HepG2 (cell line): ENCODE results near the gene CLCA1.

Experiments
- MTF1 ChIP-seq: sonication (generic); formaldehyde crosslinking; IDR thresholded peaks from 2 replicates; pipeline ENCODE4 v1.5.0; 2020; ENCODE audit warnings: missing genetic modification reagents
- SKI ChIP-seq: fragments of 450-650 bp; IDR thresholded peaks from one replicate; pipeline ENCODE4 v1.6.1; 2018; ENCODE audit warnings: mild to moderate bottlenecking; ENCODE audit not compliant: partially characterized antibody
- TAF15 ChIP-seq: fragments of 200-400 bp; formaldehyde crosslinking; IDR thresholded peaks from one replicate; pipeline ENCODE4 v1.6.1; 2018; ENCODE audit warnings: mild to moderate bottlenecking, low read depth, low read length; ENCODE audit not compliant: poor library complexity, severe bottlenecking
- TF ChIP-seq, protein P1 (sequence below): sonication (generic); formaldehyde crosslinking; IDR thresholded peaks from 2 replicates; pipeline ENCODE4 v1.5.0; 2020; ENCODE audit warnings: mild to moderate bottlenecking, missing genetic modification reagents, moderate library complexity
- TF ChIP-seq, protein P2 (sequence below): sonication (generic); formaldehyde crosslinking; IDR thresholded peaks from 2 replicates; pipeline ENCODE4 v1.4.0; 2020; ENCODE audit warnings: mild to moderate bottlenecking, missing genetic modification reagents

DNA sequence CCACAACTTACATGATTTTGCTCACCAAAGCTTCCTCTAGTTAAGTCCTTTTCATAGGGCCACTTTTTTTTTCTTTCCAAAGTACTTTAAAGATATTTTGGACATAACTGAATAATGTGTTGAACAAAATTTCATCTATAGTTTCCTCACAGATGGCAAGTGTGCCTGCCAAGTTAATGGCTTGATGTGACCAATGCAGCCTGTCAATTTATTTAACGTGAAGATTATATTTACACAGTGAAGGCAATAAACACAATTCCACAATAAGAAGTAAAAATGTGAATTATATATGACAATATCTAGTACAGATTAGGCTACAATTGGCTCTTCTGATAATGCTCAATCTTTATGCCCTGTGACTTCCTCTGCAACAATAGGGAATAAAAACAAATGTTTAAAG lies 26.7 kb upstream of the CLCA1 start:
- TF ChIP-seq, protein P1, sequence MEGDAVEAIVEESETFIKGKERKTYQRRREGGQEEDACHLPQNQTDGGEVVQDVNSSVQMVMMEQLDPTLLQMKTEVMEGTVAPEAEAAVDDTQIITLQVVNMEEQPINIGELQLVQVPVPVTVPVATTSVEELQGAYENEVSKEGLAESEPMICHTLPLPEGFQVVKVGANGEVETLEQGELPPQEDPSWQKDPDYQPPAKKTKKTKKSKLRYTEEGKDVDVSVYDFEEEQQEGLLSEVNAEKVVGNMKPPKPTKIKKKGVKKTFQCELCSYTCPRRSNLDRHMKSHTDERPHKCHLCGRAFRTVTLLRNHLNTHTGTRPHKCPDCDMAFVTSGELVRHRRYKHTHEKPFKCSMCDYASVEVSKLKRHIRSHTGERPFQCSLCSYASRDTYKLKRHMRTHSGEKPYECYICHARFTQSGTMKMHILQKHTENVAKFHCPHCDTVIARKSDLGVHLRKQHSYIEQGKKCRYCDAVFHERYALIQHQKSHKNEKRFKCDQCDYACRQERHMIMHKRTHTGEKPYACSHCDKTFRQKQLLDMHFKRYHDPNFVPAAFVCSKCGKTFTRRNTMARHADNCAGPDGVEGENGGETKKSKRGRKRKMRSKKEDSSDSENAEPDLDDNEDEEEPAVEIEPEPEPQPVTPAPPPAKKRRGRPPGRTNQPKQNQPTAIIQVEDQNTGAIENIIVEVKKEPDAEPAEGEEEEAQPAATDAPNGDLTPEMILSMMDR, result no peak
- TF ChIP-seq SKI (no peak), TAF15 (no peak), MTF1 (CRISPR knock-in tag) (no peak)
- TF ChIP-seq, protein P2, sequence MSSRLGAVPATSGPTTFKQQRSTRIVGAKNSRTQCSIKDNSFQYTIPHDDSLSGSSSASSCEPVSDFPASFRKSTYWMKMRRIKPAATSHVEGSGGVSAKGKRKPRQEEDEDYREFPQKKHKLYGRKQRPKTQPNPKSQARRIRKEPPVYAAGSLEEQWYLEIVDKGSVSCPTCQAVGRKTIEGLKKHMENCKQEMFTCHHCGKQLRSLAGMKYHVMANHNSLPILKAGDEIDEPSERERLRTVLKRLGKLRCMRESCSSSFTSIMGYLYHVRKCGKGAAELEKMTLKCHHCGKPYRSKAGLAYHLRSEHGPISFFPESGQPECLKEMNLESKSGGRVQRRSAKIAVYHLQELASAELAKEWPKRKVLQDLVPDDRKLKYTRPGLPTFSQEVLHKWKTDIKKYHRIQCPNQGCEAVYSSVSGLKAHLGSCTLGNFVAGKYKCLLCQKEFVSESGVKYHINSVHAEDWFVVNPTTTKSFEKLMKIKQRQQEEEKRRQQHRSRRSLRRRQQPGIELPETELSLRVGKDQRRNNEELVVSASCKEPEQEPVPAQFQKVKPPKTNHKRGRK (CRISPR knock-in tag), result no peak
